NB4 (cell line): ENCODE measurements around the gene FAM177B.
"Not testable (repeated sequence)": the region's sequence is repeated elsewhere in the genome, so short reads cannot be mapped to it uniquely, and the experiment has no call there.

Source experiments
- MYC ChIP-seq: IDR thresholded peaks from 2 replicates; pipeline ENCODE4 v1.6.1; 2011; ENCODE audit warnings: low read depth, low read length
- POLR2A ChIP-seq: IDR thresholded peaks from 2 replicates; pipeline ENCODE4 v1.6.1; 2011; ENCODE audit warnings: mild to moderate bottlenecking; ENCODE audit not compliant: insufficient read length; ENCODE audit errors: extremely low read depth
- TF ChIP-seq, protein P1 (sequence below): IDR thresholded peaks from one replicate; pipeline ENCODE4 v1.5.1; 2012; ENCODE audit warnings: low read depth, low read length
- TF ChIP-seq, protein P2 (sequence below): IDR thresholded peaks from 2 replicates; pipeline ENCODE4 v1.6.1; 2011; ENCODE audit warnings: low read depth, low read length

- TF ChIP-seq, protein P1, sequence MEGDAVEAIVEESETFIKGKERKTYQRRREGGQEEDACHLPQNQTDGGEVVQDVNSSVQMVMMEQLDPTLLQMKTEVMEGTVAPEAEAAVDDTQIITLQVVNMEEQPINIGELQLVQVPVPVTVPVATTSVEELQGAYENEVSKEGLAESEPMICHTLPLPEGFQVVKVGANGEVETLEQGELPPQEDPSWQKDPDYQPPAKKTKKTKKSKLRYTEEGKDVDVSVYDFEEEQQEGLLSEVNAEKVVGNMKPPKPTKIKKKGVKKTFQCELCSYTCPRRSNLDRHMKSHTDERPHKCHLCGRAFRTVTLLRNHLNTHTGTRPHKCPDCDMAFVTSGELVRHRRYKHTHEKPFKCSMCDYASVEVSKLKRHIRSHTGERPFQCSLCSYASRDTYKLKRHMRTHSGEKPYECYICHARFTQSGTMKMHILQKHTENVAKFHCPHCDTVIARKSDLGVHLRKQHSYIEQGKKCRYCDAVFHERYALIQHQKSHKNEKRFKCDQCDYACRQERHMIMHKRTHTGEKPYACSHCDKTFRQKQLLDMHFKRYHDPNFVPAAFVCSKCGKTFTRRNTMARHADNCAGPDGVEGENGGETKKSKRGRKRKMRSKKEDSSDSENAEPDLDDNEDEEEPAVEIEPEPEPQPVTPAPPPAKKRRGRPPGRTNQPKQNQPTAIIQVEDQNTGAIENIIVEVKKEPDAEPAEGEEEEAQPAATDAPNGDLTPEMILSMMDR = not testable (repeated sequence)
- not testable (repeated sequence) for TF ChIP-seq POLR2A, MYC
- TF ChIP-seq, protein P2, sequence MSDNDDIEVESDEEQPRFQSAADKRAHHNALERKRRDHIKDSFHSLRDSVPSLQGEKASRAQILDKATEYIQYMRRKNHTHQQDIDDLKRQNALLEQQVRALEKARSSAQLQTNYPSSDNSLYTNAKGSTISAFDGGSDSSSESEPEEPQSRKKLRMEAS = not testable (repeated sequence)
These were observed 4.8 kb downstream of the FAM177B start for GRCh38 chr1:222741630-222742457.
